Stimulated activated CD4-positive, alpha-beta T cell treated with anti-CD3 and anti-CD28 coated beads, Interleukin-4, amount 100 ng/mL, for 48 hours (primary cell): ENCODE measurements around the gene SEMA3G.

Experiments
- DNase-seq, 2 donors: peaks; one replicate each; pipeline ENCODE4 v3.0.0-alpha.2; 2020; ENCODE audit warnings: low read depth in 2 of 2

The SEMA3G gene

DNA sequence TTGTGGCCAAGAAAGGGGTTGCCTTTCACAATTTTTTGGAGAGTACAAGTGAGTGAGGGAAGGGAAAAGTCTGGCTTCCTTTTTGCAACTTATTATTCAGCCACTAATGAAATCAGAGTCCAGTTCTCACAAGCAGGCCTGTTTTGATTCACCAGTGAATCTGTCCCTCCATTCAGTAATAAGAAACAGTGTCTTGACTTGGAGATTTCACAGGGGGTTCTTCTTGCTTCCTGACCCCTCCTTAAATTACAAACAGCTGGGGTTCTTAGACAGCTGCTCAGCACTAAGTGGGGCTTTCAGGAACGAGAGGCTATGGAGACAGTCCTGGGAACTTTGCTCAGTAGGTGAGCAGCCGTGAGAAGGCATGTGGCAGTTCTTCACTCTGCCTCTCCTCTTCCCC, 24.5 kb downstream of the SEMA3G start:
- no peak for DNase-seq

DNA sequence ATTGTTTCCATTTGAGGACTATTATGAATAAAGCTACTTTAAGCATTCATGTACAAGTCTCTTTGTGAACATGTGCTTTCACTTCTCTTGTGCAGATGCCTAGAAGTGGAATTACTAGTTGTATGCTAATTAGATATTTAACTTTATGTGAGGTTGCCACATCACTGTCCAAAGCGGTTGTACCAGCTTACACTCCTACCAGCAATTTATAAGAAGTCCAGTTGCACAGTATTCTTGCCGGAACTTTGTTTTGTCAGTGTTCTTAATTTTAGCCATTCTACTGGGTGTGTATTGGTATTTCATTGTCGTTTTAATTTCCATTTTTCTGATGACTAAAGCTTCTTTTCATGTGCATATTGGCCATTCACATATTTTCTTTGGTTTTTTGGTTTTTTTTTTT, 29.1 kb downstream of the SEMA3G start:
- no peak for DNase-seq

DNA sequence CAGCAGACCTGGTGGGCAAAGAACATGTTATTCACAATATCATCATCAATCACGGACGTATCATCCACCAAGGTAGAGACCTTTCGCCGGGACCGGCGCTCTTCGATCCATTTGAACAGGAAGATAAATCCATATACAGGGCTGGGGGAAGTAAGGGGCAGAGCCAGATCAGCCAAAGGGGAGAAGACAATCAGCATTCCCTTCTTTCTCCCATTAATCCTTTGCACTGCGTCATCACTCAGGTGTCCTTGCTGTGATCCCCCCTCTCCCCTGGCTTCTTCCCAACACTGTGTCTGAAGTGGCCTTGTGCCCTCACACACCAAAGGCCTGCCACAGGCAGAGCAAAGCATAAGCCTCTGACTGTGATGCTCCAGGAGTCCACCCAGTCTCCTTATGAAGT, 36.4 kb downstream of the SEMA3G start:
- DNase-seq: no peak

DNA sequence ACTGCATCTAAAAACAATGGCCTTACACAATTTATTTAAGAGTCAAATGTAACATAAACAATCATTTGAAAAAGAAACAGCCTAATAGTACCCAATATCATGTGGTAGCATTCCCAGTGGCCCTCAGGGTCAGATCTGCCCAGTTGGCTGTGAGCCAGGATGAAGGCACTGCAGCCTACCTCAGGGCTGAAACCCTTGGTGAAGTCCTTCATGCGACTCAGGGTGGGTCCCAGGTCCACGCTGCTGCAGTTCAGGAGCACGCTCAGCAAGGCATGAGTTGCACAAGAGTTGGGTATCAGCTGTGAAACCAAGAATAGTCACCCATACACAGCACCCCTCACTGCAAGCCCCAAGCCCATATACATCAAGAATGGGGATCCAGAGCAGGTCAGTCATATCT, 37.1 kb downstream of the SEMA3G start:
- DNase-seq: no peak

DNA sequence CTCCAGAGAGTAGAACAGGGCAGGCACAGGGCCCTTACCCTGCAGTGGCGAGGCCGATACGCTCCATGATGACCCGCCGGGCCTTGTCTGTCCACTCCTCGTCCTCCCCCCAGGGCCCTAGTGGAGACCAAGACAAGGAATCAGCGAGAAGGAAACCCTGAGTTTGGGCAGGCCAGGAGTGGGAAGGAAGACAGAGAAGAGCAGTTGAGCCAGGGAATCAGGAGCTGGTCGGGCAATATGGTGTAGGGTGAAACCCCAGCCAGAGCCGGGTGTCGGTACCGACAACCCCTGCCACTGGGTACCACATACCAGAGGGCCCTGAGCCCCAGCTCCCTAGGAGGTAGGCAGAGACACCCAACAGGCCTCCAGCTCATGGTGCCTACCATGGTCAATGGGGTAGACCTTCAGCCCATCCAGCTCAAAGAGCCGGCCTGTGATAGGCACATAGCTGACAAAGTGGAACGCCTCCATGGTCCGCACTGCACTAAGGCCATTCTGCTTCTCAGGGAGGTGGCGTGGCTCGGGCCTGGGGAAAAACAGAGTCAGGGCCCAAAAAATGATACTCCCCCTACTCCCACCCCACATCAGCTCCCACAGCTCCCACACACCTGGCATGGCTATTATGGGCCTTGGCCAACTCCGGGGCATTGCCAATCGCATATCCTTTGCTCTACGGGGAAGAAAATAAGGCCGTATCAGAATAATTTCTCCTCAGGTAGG, 38.0 kb downstream of the SEMA3G start:
- DNase-seq: no peak

DNA sequence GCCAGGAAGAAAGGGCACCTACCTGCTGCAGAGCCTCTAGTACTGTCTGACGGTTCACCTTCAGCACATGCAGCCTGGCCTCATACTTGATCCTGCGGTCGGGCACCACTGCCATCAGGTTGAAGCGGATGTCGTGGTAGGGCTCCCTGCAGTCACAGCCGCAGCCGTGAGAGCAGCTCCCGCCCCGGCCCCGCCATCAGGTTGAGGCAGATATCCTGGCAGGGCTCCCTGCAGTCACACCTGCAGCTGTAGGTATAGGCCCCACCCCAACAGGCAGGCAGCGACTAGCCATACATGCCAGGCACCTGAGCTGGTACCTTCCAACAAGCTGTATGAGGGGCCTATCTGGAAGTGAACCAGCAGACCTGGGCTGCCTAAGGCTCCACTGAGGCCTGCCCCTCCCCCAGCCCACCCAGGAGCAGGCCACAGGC, 38.7 kb downstream of the SEMA3G start:
- DNase-seq: no peak

DNA sequence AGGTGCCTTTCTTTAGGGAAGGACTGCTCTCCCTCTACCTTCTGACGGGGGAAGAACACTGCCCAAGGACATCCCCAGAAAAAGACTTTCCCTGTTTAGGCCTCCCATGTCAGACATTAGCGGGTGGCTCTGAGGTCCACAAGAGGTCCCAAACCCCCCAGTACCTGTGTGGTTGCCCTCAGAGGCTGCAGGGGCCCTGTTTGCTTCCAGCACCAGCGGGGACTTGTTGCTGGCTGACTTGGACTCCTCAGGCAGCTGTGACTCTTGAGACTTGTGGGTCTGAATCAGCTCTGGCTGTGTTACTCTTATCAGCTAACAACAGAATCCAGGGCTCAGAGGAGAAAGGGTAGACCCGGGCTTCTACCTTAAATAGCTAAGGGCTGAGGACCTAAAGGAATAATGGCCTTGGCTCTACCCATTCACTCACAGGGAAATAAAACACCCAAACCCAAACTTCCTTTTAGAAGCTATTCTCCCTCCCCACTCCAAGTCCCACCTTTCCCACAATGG, 39.2 kb downstream of the SEMA3G start:
- DNase-seq: no peak

DNA sequence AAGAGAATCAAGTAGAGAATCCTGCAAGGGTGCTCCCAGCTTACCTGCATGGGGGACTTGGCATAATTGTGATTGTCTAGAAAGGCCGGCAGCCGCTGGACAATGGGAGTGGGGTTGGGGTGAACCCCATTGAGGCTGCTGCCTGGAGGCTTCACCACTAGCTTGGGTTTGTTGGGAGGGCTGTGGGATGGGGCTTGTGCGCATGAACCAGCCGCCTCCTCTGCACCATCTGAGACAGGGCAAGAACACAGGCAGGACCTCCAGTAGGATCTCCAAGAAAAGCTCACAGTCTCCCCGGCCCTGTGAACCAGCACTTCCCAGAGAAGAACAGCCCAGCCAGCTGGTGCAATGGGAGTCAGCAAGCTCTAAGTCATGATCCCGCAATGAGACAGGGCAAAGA, 39.8 kb downstream of the SEMA3G start:
- DNase-seq: no peak

DNA sequence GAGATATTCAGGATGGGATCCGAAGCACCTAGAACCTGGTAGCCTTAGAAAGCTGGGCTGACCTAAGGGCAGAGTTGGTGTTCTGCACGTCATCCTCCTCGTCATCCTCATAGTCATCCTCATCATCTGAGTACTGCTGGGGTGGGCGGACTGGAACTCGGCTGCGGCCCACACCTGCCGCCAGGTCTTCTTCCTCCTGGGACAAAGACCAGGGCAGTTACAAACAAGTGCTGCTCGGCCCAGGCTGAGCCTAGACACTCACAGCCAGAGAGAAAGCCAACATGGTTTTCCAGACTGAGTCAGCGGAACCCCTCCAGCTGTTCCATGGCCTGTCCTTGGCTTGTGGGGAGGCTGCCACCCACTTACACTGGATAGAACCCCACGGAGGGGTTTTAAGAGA, 40.5 kb downstream of the SEMA3G start:
- no peak for DNase-seq

DNA sequence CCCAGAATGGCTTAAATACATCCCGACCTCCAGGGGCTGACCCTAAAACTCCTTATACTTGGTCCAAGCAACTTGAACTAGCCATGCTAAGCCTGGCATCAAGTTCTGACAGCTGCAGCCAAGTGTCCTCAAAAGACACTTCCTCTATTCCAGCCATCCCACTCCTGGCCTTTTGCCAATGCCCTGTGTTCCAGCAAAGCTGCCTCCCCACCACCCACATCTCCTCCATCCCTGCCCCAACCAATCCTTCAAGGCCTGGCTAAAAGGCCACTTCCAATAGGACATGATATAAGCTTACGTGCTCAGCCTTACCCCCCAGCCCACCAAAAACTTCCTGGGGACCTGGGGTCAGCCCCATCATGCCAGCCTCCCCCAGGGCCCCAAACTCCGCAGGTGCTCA, 40.9 kb downstream of the SEMA3G start:
- no peak for DNase-seq

DNA sequence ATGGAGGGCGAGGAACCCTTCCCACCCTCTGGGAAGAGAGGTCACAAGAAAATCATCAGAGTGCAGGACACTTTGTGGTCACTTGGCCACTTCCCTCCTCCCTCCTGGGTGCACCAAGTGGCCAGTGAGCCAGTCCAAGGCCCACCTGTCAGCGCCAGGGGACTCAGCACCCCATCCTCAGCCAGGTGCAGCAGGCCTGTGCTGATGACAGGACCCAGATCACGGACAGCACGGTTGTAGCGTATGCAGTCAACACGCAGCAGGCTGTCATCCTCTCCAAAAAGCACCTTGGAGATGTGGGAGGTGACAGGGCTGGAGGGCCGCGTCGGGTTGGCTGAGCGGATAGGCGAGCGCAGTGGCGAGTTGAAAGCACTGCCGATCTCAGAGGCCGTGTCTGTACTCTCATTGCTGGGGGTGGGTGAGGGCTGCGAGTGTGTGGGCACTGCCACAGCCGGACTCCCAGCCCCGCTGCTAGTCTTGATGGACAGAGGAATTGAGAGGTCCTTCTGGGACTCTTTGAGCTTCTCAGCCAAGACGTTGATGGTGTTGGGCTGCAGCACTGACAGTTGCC, 41.5 kb downstream of the SEMA3G start:
- no peak for DNase-seq

DNA sequence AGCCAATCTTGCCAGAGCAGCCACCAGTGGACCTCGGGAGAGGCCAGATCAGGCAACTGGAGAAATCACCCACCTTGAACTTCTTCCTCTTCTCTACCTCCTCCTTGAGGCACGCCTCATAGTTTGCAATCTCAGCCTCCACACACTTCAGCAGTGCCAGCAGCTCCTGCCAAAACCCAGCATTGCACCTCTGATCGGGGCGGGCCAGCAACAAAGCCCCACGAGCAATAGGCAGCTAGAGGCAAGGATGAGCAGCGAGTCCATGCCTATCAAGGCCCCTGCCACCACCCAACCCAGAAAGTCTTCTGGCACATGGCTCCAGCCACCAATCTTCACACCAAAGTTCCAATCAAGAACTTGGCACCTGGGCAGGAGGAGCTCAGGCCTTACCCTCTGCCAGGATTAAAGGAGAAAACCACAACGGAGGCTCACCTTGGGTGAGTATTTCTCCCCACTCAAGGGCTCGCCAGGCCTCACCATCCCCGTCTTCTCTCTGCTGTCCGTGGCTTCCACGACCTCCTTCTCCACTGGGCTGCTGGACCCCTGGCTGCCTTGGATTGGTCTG, 42.1 kb downstream of the SEMA3G start:
- DNase-seq: no peak

DNA sequence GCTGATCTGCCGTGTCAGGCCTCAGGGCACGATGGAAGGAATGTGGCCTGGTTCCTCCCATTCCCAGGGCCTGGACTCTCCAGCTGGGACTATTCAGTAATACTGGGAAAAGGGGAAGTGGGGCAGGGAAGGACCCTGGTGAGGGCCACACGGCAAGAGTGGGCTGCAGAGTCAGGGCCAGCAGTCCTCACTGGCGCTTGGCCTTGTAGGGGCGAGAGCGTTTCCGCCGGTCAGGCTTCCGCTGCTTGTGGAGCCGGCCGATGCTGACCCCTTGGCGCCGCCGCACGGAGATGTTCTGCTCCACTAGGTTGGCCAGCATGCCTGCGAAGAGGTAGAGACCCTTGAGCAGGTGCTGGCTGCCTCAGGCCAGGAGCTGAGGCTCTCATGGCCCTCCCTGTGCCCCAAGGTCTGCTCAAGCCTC, 42.8 kb downstream of the SEMA3G start:
- no peak for DNase-seq

DNA sequence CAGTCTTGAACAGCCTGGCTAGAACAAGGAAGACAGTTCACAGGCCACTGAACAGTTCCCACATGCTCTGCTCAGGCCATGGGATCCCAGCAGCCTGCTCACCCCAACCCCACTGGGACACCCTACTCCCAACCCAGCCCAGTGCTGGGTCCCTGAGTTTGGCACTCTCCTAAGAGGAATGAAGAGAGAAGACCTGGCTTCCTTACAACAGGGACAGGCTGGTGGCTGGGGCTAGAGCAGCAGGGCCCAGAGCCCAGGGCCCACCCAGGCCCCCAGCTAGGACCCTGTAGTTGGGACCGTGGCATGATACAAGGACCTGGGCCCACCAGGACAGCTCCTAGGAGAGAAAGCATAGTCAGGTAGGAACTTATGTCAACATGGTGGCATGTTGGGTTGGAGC, 43.4 kb downstream of the SEMA3G start:
- DNase-seq: no peak

DNA sequence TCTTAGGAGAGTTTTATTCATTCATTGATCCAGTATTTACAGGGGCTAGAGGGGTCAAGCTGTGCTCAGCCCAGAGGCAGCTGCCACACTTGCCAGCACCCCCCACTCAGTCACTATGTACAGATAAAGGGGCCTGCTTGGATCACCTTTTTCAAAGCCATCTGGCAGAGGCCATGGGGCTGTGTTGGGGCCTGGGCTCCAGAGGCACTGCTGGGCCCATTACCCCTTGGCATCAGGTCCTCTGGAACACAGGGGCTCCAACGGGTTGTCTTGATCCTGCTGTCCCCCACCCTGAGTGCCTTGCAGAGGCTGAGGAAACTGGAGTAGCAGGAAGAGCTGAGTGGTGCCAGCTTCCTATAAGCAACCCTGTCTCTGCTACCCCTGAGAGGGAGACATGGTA, 43.9 kb downstream of the SEMA3G start:
- DNase-seq: no peak

DNA sequence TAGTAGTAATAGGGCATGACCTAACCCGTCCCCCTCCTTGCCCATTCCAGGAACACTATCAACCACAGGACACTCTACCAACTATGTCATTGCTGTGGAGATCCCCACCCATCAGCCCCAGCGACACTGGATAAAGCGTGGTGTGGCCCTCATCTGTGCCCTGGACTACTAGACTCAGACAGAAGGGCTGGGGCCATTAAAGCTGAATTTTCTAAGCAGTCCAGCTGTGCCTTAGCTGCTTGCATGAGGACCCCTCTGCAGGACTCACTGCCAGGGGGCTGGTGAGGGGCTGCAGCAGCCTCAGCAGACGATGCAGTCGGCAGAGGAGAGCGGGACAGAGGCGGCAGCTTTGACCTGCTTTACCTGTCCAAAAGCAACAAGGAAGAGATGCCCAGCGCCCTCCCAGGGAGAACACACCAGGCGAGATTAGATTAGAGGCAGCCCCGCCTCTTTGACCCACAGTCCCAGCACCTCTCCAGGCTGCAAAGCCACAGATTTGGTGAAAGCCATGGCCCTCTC, 44.6 kb downstream of the SEMA3G start:
- DNase-seq: no peak

DNA sequence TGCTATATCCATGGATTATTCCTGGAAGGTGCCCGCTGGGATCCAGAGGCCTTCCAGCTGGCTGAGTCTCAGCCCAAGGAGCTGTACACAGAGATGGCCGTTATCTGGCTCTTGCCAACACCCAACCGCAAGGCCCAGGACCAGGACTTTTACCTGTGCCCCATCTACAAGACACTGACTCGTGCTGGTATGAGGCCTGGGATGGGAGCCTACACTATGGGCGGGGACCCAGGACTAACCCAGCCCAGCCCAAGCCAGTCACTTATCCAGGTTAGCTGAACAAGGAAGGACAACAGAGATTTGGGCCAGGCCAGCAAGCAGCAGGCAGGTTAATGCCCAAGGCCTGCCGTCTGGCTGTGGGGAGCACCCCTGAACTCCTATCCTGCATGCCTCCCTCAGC, 45.3 kb downstream of the SEMA3G start:
- no peak for DNase-seq

DNA sequence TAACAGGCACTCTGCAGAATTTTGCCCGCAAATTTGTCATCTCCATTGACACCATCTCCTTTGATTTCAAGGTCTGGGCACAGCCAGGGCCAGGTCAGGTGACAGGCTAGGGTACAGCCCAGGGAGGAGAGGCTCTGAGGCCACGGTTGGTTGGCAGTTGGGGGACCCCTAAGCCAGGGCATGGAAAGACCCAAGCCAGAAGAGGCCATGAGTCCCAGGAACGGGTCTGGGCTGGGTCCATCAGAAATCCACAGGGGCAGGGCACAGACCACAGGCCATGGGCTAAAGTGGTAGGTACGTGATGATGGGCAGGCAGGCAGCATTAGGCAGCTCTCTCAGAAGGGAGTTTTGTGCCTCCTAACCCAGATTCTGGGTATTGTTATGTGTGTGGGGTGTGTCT, 45.8 kb downstream of the SEMA3G start:
- DNase-seq: no peak

DNA sequence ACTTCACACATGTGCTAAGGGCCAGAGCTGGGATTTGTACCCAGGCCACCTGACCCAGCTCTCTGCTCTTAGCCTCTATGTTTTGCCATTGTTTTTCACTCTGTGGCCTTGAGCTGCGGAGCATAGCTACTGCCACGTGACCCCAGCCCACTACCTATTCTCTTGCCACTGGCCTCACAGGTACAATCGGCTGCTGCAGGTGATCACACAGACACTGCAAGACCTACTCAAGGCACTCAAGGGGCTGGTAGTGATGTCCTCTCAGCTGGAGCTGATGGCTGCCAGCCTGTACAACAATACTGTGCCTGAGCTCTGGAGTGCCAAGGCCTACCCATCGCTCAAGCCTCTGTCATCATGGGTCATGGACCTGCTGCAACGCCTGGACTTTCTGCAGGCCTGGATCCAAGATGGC, 46.2 kb downstream of the SEMA3G start:
- DNase-seq: no peak

DNA sequence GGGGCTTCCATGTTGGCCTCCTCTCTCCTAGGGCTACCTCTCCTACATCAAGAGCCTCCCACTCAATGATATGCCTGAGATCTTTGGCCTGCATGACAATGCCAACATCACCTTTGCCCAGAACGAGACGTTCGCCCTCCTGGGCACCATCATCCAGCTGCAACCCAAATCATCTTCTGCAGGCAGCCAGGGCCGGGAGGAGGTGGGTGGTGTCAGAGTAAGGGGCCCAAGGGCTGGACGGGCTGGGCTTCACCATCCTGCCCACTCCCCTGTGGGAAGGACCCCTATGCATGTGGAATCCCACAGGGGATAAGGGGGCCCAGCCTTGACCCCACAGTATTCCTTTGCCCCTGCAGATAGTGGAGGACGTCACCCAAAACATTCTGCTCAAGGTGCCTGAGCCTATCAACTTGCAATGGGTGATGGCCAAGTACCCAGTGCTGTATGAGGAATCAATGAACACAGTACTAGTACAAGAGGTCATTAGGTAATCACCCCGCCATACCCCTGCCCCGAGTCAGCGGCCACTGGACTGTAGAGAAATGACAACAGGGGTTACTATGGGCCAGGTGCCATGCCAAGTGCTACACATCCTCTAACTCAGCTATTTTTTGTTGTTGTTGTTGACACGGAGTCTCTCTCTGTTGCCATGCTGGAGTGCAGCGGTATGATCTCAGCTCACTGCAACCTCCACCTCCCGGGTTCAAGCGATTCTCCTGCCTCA, 47.1 kb downstream of the SEMA3G start:
- DNase-seq: no peak

DNA sequence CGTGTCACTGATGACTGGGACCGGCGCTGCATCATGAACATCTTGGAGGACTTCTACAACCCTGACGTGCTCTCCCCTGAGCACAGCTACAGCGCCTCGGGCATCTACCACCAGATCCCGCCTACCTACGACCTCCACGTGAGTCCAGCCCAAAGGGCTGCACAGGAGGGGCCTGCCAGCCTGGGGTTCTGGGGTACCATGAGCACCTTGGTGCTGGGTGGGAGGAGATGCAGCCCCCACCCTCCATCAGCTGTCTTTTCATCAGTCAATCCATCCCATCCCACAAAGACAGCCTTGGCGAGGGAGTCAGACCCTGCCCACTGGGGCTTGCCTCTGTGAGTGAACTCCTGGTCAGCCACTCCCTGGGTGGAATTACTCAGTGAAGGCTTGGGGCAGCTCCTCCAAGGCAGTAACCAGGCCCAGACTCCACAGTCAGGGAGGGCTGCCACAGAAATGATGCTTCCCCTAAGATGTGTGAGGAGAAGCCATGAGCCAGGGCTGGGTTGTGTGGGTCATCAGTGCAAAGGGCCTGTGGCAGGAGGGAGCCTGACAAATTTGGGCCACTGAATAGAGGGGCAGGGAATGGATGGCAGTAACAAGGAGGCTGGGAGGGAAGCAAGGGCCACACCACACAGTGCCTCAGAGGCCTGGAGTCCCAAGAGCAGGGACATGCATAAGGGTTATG, 47.9 kb downstream of the SEMA3G start:
- DNase-seq: no peak
